Pancreas (tissue), 10 donors: ENCODE data around the gene EHBP1. TPM values are rescaled to one million over a fixed set of nuclear protein-coding genes. Genes with fewer than 3 reads are reported as not detected.

Experiments used
- ATAC-seq, 4 donors: fragments of 200-7000 bp; cut with Tn5 transposase; one replicate each; pipeline versions ENCODE4 v1.8.0 to v1.9.1; 2020; ENCODE audit warnings: mild to moderate bottlenecking in 4 of 4, moderate library complexity in 4 of 4
- DNase-seq, 6 donors: peaks; one replicate each; pipeline ENCODE4 v3.0.0-alpha.2; 2020
- FAIRE-seq: peaks from 2 replicates; lab custom pipeline; 2012; peaks lifted over from hg19 to GRCh38; lab: Jason Lieb, UNC
- H3K27ac ChIP-seq, 4 donors: fragments of 200-600 bp; sonication (generic); 1 replicate in 3 of 4; 2 replicates in 1 of 4; pipeline versions ENCODE4 v1.5.0 to v1.8.0; 2020
- H3K27me3 ChIP-seq, 4 donors: fragments of 200-600 bp; one replicate each; pipeline ENCODE4 v1.8.0; 2021
- H3K36me3 ChIP-seq, 3 donors: fragments of 200-600 bp; sonication (generic) in 1 of 3; one replicate each; pipeline versions ENCODE4 v1.5.0 to v1.8.0; 2020 to 2021
- H3K4me1 ChIP-seq, 3 donors: fragments of 200-600 bp; one replicate each; pipeline ENCODE4 v1.8.0; 2021
- H3K4me3 ChIP-seq, 4 donors: fragments of 200-600 bp; sonication (generic) in 2 of 4; one replicate each; pipeline versions ENCODE4 v1.5.0 to v1.8.0; 2020 to 2021
- H3K9me3 ChIP-seq, 4 donors: fragments of 200-600 bp; one replicate each; pipeline ENCODE4 v1.8.0; 2021
- WGBS, 2 donors: extraction: QIAGEN DNeasy Blood & Tissue Kit; methylation state at CpG; one replicate each; pipeline ENCODE4 v1.1.7; 2013; 5-methylcytosine and 5-hydroxymethylcytosine counted together
- intact Hi-C, 3 donors: fragments of 100-400 bp; cut with DNase I; formaldehyde crosslinking; loops; one replicate each; pipeline versions ENCODE4 v1.11.1 to v1.14.2; 2022
- polyA plus RNA-seq, 2 donors: library from polyadenylated mRNA; stranded (reverse); fragments of 200-250 nt; gene quantifications; one replicate each; pipeline ENCODE4 v1.2.3, GENCODE V29; 2013
- total RNA-seq, 6 donors: library from RNA; stranded (reverse); fragmentation: NEBNext Ultra II Directional in 4 of 6; extraction: Animal tissue kit (Norgen Biotek cat#: 25700) in 4 of 6; gene quantifications; one replicate each; pipeline versions ENCODE4 v1.2.1 to v1.2.4, GENCODE V29; 2021 to 2023
- TF ChIP-seq, protein P1 (sequence below), 4 donors: fragments of 200-600 bp; sonication (generic) in 3 of 4; IDR thresholded peaks; one replicate each; pipeline versions ENCODE4 v1.5.0 to v1.8.0; 2021; ENCODE audit warnings: antibody characterized with exemption in 4 of 4
- donor health status: healthy with polysubstance abuse.
- donor health status: DM: no; HTN: no; CAD: no; lungs with moderate emphysema.
- donor health status: DM: no; HTN: no; CAD: no.
- donor health status: control.
- donor health status: control.
- donor health status: Bipolar disorder and iron deficiency.
- donor health status: DM: yes; HTN: yes; CAD: no.
- donor health status: DM: no; HTN: no; CAD: no.
- donor health status: DM: no; HTN: no; CAD: no.
- donor health status: DM: yes; HTN: yes; CAD: no.

The EHBP1 gene
- total and polyA plus RNA-seq, 8 donors = 7.1 to 34.6 (median 21.1) TPM

DNA sequence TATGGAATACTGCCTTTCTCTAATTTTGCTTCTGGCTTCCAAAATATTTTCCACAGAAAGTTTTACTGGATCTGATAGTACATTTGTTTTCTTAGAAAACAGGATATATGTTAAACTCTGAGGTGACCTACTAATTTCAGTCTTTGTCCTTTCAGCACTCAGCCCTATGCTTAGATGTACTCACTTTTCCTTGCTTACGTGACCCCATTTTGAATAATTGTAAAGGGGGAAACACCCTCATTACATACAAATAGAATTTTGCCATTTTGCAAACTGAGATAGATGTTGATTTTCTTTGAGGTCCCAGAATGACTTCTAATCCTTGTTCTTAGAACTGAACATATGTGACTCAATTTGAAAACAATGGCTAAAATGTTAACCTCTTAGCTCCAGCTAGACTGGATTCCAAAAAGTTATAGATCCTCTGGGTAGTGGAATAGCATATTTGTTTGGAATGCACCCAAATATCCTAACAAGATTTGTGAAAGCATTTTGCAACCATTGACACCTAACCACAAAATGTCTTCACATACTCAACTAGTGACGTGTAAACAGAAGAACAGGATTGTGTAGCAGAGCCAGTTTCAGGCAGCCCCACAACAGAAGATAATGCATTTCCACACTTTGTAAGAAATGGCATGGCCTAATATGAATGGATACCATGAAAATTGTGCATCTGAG lies 44.8 kb upstream of the EHBP1 start:
- Histone ChIP-seq H3K4me3 (peak overlapping the region in 1 of 4 donors; percentile 1), H3K27me3 (no peaks in the 10 kb centered on the region), H3K36me3 (no peaks in the 10 kb centered on the region), H3K9me3 (no peaks in the 10 kb centered on the region), H3K4me1 (no peaks in the 10 kb centered on the region), H3K27ac (no peak overlapping the region)
- TF ChIP-seq, protein P1, sequence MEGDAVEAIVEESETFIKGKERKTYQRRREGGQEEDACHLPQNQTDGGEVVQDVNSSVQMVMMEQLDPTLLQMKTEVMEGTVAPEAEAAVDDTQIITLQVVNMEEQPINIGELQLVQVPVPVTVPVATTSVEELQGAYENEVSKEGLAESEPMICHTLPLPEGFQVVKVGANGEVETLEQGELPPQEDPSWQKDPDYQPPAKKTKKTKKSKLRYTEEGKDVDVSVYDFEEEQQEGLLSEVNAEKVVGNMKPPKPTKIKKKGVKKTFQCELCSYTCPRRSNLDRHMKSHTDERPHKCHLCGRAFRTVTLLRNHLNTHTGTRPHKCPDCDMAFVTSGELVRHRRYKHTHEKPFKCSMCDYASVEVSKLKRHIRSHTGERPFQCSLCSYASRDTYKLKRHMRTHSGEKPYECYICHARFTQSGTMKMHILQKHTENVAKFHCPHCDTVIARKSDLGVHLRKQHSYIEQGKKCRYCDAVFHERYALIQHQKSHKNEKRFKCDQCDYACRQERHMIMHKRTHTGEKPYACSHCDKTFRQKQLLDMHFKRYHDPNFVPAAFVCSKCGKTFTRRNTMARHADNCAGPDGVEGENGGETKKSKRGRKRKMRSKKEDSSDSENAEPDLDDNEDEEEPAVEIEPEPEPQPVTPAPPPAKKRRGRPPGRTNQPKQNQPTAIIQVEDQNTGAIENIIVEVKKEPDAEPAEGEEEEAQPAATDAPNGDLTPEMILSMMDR (IDR thresholded peaks at IDR 0.05) = no peak
- 89 to 94% methylated on average over 2 of the region's 2 CpGs for WGBS, 2 donors
- FAIRE-seq (no peak), DNase-seq (no peak), ATAC-seq (no peak)
- intact Hi-C loops = no loop called here

DNA sequence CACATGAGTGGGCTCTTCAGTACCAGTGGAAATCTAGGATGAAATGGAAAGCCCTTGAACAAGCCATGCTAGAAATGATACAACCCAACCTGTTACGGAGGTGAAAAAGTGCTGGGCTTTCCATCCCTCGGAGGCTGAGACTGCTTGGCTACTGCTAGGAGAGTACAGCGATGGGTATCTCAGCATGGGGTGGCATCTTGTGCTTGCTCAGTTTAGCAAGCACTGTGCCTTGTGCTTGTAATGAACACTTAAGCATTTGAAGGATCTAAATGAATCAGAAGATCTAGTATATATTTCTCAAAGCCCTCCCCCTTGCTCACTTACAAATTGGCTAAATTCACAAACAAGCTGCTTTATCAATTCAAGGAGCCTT lies 44.3 kb upstream of the EHBP1 start:
- H3K9me3 ChIP-seq = no peaks in the 10 kb centered on the region
- FAIRE-seq (no peak), DNase-seq (no peak), ATAC-seq (no peak)
- intact Hi-C loops = no loop called here
- no peaks in the 10 kb centered on the region for H3K27me3 ChIP-seq
- H3K27ac ChIP-seq = no peak overlapping the region
- H3K4me1 ChIP-seq = no peaks in the 10 kb centered on the region
- H3K4me3 ChIP-seq = no peak overlapping the region
- TF ChIP-seq, protein P1 (IDR thresholded peaks at IDR 0.05) = no peak
- H3K36me3 ChIP-seq = no peaks in the 10 kb centered on the region
- 96% methylated on average over 3 of the region's 3 CpGs for WGBS, 2 donors

- intact Hi-C loops = no loop called here
These were observed 43.4 kb upstream of the EHBP1 start for GRCh38 chr2:62662131-62662530.

GRCh38 chr2:62662554-62662953 lies 43.0 kb upstream of the EHBP1 start:
- DNase-seq (no peak), ATAC-seq (no peak), FAIRE-seq (no peak)
- no peaks in the 10 kb centered on the region for H3K27me3 ChIP-seq
- no peak overlapping the region for H3K27ac ChIP-seq
- no peaks in the 10 kb centered on the region for H3K36me3 ChIP-seq
- H3K4me1 ChIP-seq = no peaks in the 10 kb centered on the region
- no peaks in the 10 kb centered on the region for H3K9me3 ChIP-seq
- intact Hi-C loops = no loop called here
- TF ChIP-seq, protein P1 (IDR thresholded peaks at IDR 0.05) = no peak
- no peak overlapping the region for H3K4me3 ChIP-seq
- WGBS, 2 donors = 84 to 89% methylated on average over 2 of the region's 2 CpGs

More at GRCh38 chr2:62662131-62662530, 43.4 kb upstream of the EHBP1 start:
- TF ChIP-seq, protein P1 (IDR thresholded peaks at IDR 0.05) = no peak
- no peaks in the 10 kb centered on the region for H3K9me3 ChIP-seq
- no peaks in the 10 kb centered on the region for H3K36me3 ChIP-seq
- FAIRE-seq (no peak), ATAC-seq (no peak), DNase-seq (no peak)
- H3K27me3 ChIP-seq = no peaks in the 10 kb centered on the region
- H3K4me1 ChIP-seq = no peaks in the 10 kb centered on the region
- H3K27ac ChIP-seq = no peak overlapping the region
- WGBS, 2 donors = 87 to 90% methylated on average over 2 of the region's 2 CpGs
- no peak overlapping the region for H3K4me3 ChIP-seq

DNA sequence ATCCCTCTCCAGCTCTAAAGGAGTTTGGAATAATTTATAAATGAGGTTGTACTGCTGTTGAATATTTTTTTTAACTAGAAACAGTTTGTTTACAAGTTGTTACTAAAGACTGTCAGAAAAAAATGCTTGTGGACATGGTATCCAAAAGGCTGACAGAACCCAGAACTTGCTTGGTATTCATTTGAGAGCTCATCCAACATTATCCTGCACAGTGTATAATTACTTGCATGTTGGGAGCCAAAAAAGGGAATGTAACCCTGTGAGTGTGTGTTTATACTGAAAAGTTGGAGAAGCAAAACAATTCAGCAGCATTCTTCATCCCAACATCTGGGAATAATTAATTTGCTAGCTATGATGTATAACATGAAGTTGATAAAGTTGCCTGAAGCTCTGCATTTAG lies 42.1 kb upstream of the EHBP1 start:
- FAIRE-seq = peak; percentile 90
- ATAC-seq = peak in 2 of 4 donors; percentile 36
- no peak for DNase-seq

More for the DNA sequence above, 42.1 kb upstream of the EHBP1 start:
- Histone ChIP-seq H3K4me3 (no peak overlapping the region), H3K9me3 (no peaks in the 10 kb centered on the region), H3K27me3 (no peaks in the 10 kb centered on the region), H3K36me3 (no peaks in the 10 kb centered on the region), H3K27ac (no peak overlapping the region), H3K4me1 (no peaks in the 10 kb centered on the region)
- intact Hi-C loops = no loop called here
- TF ChIP-seq, protein P1 (IDR thresholded peaks at IDR 0.05) = no peak
